ENCODE results near the gene RETSAT. TPM values are rescaled to one million over a fixed set of nuclear protein-coding genes. Genes with fewer than 3 reads are reported as not detected.
"Not testable (repeated sequence)": the region's sequence is repeated elsewhere in the genome, so short reads cannot be mapped to it uniquely, and the experiment has no call there.

Gene RETSAT
- total RNA-seq, 1 experiment from 2014 or later = 41.5 TPM

GRCh38 chr2:85380048-85380447 is 25.7 kb upstream of the RETSAT start:
- no peak for DNase-seq (ENCODE audit: low spot score)

GRCh38 chr2:85378257-85378656 is 23.9 kb upstream of the RETSAT start:
- no peak for DNase-seq (ENCODE audit: low spot score)

GRCh38 chr2:85377083-85377482 is 22.8 kb upstream of the RETSAT start:
- no peak for DNase-seq (ENCODE audit: low spot score)

- DNase-seq (ENCODE audit: low spot score) = no peak
These were observed 22.1 kb upstream of the RETSAT start for GRCh38 chr2:85376291-85377065.

- no peak for DNase-seq (ENCODE audit: low spot score)
These were observed 16.7 kb upstream of the RETSAT start for GRCh38 chr2:85371045-85371444.

- no peak for DNase-seq (ENCODE audit: low spot score)
These were observed 15.2 kb upstream of the RETSAT start for GRCh38 chr2:85369500-85369899.

GRCh38 chr2:85368921-85369320 is 14.6 kb upstream of the RETSAT start:
- no peak for DNase-seq (ENCODE audit: low spot score)

GRCh38 chr2:85367180-85367579 is 12.9 kb upstream of the RETSAT start:
- no peak for DNase-seq (ENCODE audit: low spot score)

- not testable (repeated sequence) for DNase-seq (ENCODE audit: low spot score)
These were observed 8.5 kb upstream of the RETSAT start for GRCh38 chr2:85362653-85363387.

GRCh38 chr2:85357736-85358135 is 3.4 kb upstream of the RETSAT start:
- DNase-seq (ENCODE audit: low spot score) = no peak

- DNase-seq (ENCODE audit: low spot score) = no peak
These were observed 1.9 kb upstream of the RETSAT start for GRCh38 chr2:85356186-85356585.

GRCh38 chr2:85355521-85355920 is 1.2 kb upstream of the RETSAT start:
- DNase-seq (ENCODE audit: low spot score) = no peak

- DNase-seq (ENCODE audit: low spot score) = no peak
These were observed 714 bp upstream of the RETSAT start for GRCh38 chr2:85355073-85355410.

GRCh38 chr2:85353876-85354285 is 447 bp downstream of the RETSAT start:
- peak; percentile 60 for DNase-seq (ENCODE audit: low spot score)

- no peak for DNase-seq (ENCODE audit: low spot score)
These were observed 6.7 kb downstream of the RETSAT start for GRCh38 chr2:85347599-85347998.

GRCh38 chr2:85344356-85344954 is 9.9 kb downstream of the RETSAT start:
- no peak for DNase-seq (ENCODE audit: low spot score)

- DNase-seq (ENCODE audit: low spot score) = not testable (repeated sequence)
These were observed 11.0 kb downstream of the RETSAT start for GRCh38 chr2:85343207-85343895.

- DNase-seq (ENCODE audit: low spot score) = no peak
These were observed 12.2 kb downstream of the RETSAT start for GRCh38 chr2:85342156-85342555.

GRCh38 chr2:85341269-85342029 is 12.9 kb downstream of the RETSAT start:
- DNase-seq (ENCODE audit: low spot score) = no peak

GRCh38 chr2:85340034-85340892 is 14.1 kb downstream of the RETSAT start:
- no peak for DNase-seq (ENCODE audit: low spot score)

GRCh38 chr2:85334928-85335327 is 19.4 kb downstream of the RETSAT start:
- DNase-seq (ENCODE audit: low spot score) = no peak

All from A172 (cell line).